Occipital lobe (tissue), 2 donors: ENCODE measurements around the gene SLC25A19. TPM values are rescaled to one million over a fixed set of nuclear protein-coding genes. Genes with fewer than 3 reads are reported as not detected.
A peak's percentile ranks its signal among the peaks of the same experiment; 100 is the strongest.

Experiments
- DNase-seq: peaks from one replicate; lab custom pipeline; 2025; lab: John Stamatoyannopoulos, UW
- total RNA-seq: library from RNA; depleted of rRNA; stranded (reverse); fragments of >200 nt; gene quantifications from one replicate; pipeline ENCODE4 v1.2.3, GENCODE V29; 2014

SLC25A19 gene
- 4.4 TPM for total RNA-seq

- peak; percentile 97 for DNase-seq
Measured at GRCh38 chr17:75289115-75289831, at the start of gene SLC25A19. TSS of gene SLC25A19 (minus strand) at chr17:75289433. CDS start at chr17:75286764, 2,669 bp downstream.

DNA sequence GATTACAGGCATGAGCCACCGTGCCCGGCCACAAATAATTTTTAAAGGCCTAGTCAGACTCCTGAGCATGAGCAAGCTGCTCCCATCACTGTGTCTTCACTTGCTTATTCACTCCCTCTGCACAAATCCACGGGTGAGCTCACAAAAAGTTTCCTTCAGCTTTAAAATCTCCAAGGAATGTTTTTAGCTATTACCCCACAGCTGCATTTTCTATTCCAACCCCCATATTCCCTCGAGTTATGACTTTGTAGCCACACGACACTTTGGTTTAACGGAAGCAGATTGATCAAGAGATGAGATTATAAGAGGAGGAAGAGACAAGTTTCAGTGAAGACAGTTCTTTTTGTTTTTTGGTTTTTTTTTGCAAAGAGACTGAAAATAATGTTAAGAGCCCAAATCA, 49.1 kb upstream of the SLC25A19 start:
- DNase-seq = no peak

GRCh38 chr17:75335315-75335714, 46.1 kb upstream of the SLC25A19 start:
- DNase-seq = no peak

GRCh38 chr17:75334723-75335122, 45.5 kb upstream of the SLC25A19 start:
- no peak for DNase-seq

- DNase-seq = no peak
Measured at GRCh38 chr17:75331671-75332070, 42.4 kb upstream of the SLC25A19 start.

DNA sequence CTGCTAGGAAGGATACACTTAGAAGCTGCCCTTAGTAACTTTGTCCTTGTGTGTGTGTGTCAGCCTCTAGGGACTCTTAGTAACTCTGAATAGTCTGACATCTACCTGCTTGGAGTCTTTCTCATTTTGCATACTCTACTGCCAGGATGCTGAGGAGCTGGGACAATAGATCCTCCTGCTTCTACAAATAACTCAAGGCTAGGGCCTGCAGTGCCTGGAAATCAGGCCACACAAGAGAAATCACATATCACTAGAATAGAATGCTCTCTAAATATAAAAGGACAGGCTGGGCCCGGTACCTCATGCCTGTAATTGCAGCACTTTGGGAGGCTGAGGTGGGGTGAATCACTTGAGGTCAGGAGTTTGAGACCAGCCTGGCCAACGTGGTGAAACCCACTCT, 38.5 kb upstream of the SLC25A19 start:
- no peak for DNase-seq

DNA sequence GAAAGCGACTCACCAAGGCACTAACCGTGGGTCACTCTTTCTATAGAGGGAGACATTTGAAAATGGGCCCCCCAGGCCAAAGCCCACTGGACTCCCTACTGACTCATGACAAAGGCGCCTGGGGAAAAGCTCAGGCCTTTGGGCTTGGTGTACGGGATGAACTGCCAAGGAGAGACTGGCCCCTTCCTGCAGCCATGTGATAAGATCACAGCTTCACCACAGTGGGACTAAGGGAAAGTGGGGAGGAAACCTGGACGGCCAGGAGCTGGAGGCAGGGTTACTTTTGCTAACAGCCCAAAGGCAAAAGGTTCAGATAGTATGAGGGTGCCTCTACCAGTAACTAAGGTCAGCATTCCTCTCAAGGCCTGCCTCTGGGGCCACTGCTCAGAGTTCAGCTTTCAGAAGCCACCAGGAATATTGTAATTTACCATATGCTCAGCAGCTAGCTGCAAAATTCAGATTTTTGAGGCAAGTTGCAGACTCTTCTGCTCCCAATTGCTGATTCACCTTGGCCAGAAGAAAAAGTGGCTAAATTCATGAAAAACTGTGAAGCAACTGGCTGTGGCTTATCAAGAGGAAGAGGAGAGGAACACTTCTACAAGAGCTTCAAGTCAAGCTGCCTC, 37.1 kb upstream of the SLC25A19 start:
- no peak for DNase-seq

DNA sequence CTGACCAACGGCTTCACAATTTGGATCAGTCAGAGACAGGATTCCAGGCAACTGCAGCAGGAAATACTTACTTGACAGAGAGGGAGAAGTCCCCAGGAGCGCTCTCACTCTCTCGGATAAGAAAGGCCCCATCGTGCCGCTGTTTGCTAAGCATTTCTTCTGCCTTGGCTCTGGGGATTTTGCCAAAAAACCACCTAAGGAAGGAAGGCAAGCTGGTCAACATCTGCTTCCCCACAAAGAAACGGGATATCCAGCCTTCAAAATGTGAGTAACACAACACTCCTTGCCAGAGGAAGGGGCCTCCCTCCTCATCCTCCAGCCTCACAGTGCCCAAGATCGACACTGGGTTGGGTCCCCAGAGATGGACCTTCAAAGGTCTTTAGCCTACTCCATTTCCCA, 36.6 kb upstream of the SLC25A19 start:
- DNase-seq = no peak

DNA sequence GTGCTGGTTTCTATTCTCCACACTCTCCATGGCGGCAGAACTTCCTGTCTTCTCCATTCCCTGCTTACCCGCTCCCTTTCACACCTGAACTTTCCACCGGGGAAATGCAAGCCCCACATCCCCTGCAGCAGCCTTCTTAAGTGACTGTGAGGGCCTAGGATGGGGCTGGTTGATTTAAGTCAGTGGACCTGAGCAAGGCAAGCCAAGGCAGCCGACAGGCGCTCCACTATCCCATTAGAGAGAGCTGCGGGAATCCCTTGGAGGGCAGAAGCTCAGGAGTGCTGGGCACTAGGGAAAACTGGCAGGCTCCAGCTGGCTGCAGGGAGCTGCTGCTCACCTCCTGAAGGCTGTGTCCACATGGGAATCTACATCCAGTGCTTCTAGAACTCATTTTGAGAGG, 36.1 kb upstream of the SLC25A19 start:
- no peak for DNase-seq

DNA sequence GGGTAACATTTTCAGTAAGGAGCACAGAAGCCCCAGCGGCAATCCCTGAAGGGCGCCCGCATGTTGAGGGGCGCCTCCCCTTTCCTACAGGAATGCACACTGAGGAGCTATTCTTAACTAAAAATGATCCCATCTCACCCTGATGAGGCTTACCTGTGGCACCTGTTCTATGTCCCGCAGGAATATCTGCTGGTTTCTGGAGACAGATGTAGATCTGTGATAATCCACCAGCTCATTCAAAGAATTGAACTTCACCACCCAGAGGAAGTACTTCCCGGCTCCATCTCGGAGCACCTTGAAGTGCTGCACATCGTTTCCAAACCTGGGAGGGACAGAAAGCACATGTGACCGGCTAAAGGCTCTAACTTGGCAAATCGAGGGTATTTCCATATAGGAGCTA, 32.3 kb upstream of the SLC25A19 start:
- no peak for DNase-seq

DNA sequence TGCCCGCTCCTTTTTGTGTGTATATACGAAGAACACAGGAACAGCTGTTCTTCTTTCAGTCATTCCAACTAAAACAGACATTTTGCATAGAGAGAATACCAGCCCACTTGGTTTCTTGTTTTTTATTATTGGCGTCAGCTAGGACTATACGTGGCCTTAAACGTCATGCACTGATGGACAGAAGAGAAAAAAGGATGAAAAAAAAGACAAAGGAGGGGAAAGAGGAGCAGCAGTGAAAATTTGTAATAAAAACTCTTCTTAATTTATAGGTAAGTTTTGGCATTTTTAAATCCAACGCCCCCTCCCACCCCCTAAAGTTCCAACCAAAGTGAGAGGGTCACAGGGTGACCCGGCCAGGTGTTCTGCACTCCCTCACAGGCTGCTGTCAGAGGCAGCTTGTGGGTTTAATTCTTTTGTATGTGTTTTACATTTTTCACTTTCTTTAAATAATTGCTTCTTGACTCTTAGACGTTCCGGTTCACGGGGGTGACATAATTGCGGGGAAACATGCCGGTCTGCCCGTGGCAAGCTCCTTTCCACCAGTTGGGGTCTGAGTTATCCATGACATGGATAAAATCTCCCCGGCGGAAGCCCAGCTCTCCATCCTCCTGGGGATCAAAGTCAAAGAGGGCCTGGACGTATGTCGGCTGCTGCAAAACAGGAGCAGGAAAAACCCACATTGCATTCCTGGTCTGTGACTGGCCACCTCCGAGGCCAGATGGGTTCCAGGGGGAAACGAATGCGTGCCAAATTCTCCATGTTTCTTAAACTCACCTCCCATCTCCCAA, 30.9 kb upstream of the SLC25A19 start:
- DNase-seq = no peak

DNA sequence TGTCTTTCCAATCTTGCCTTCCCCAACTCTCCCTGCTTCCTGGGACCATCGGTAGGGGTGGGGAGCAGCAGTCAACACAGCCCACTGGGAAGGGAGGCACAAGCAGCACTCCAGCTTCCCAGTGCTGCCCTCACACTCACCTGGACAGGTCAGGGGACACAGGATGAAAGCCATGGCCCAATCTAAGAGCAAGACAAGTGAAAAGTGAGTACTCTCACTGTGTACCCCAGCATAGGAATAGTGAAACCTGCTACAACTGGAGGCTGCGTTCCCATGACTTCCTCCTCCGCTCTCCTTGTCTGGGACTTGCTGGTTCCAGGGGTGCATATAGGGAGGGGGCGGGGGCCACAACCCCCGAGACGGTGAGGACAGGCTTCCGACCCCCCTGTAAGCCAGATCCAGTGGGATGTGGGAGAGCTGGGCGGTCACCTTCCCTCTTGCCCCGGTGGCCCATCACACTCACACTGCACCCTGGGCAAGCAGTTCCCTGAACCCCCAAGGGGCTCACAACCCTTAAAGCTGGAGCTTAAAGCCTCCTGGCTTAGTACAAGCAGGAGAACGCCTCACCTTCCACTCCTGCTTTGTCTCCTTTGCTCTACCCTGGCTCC, 29.5 kb upstream of the SLC25A19 start:
- DNase-seq = no peak

DNA sequence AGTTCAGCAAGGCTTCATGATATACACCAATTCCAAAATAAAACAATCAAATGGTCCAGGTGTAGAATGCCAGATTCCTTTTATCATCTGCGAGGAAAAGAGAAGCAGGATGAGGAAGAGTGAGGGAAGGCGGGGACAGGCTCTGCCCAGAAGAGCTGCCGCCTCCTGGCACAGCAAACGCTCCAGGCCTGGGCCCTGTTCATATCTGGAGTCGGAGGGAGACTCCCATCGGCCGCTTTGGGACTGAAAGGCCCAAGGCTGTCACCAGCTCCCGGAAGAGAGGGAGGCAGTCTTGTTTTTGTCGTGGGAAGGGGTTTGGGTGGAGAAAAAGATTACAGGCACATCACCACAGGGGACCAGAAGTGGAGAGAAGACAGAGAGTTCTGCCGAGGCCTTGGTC, 29.0 kb upstream of the SLC25A19 start:
- DNase-seq = no peak

- no peak for DNase-seq
Measured at GRCh38 chr17:75317671-75318070, 28.4 kb upstream of the SLC25A19 start.

DNA sequence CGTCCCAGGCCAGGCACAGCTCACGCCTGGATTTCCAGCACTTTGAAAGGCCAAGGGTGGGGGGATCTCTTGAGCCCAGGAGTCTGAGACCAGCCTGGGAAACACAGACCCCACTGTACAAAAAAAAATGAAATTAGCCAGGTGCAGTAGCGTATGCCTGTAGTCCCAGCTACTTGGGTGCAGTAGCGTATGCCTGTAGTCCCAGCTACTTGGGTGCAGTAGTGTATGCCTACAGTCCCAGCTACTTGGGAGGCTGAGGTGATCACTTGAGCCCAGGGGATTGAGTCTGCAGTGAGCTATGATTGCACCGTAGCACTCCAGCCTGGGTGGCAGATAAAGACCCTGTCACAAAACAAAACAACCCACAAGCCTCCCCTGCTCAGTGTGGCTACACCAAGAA, 27.0 kb upstream of the SLC25A19 start:
- DNase-seq = no peak

DNA sequence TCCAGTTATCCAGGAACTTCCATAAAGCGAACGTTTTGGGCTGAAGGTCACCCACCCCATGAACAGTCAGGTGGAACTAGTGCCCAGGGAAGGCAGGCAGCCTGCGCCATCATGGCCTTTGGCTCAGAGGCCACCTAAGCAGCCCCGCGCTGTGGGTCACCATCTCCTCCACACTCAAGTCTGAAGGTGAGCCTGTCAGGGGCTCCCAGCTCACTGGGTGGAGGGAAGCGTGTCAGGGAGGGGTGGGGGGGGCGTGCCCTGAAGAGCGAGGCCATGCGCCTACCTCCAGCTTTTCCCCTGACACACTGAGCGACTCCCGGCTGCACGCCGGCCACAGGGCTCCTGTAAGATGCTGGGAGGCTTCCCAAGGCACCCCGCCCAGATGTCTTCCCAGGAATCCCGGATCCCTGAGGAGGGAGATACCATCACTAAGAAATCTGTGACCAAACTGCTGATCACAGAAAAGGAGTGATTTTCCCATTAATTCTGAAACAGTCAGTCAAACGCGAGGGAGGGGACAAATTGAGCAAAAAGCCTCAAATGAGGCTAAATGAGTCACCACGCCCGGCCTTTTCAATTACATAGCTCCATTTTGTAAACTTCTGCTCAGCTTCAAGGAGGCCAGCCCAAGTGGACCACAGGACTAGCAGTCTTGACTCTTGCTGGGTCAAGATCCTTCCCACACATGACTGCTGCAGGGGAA, 26.5 kb upstream of the SLC25A19 start:
- DNase-seq = no peak

DNA sequence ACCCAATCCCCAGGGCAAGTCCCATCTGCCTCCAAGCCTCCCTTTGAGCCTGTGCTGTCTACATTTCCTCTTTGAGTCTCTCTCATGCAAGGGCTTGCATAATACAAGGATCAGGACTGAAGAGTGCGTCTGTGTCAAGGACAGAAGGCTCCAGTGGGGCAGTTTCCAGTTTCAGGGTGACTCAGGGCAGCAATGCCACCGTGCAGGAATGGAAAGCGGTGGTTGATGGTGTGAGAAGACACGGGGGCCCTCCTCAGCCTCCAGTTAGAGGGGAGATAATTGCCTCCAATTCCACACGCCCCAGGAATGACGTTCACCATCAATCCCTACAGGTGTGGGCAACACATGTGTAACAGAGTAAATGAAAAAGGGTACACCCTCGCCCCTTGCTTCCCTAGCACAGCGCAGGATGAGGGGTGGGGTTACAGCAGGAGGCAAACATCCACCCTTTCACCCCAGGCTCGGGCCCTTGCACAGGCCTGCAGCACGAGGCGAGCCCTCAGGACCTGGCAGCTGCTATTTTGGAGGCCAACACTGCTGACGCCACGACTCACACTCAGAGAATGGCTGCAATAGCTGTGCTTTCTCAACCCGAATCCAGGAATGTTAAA, 24.8 kb upstream of the SLC25A19 start:
- no peak for DNase-seq

GRCh38 chr17:75308732-75309629, 19.7 kb upstream of the SLC25A19 start:
- DNase-seq = no peak

DNA sequence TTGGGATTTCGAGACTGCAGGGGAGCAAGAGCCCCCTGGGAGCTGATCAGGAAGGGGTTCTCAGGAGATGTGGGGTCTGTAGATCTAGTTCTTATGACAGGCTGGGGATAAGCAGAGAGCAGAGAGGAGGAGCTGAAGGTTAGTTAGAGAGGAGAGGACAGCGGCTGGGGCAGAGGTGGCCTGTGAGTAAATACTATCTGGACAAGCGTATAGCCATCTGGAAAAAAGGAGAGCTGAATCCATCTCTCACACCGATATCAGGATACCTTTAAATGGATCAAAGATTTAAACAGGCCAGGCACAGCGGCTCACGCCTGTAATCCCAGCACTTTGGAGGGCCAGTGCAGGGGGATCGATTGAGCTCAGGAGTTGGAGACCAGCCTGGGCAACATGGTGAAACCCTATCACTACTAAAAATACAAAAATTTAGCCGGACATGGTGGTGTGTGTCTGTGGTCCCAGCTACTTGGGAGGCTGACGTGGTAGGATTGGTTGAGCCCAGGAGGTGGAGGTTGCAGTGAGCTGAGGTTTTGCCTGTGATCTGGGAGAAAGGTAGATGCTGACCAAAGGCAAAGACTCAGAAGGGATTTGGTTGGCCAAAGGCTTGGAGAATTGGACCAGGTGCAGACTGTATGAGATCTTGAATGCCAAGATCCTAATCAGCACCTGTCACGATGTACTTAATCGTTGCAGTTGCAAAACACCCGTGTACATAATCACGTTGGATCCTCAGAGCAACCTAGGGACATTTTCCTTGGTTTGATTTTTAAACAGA, 18.9 kb upstream of the SLC25A19 start:
- DNase-seq = no peak
